Osteoblast (primary cell): ENCODE measurements around the gene CD28. TPM values are rescaled to one million over a fixed set of nuclear protein-coding genes. Genes with fewer than 3 reads are reported as not detected.

Experiments used
- DNase-seq: peaks from one replicate; pipeline ENCODE4 v3.0.0; 2011; ENCODE audit warnings: low spot score, mixed read lengths; ENCODE audit not compliant: insufficient read length; ENCODE audit errors: missing footprints
- H2AFZ ChIP-seq: 2 replicates; pipeline ENCODE4 v1.6.0; 2011; ENCODE audit warnings: mild to moderate bottlenecking, low read length
- H3K27ac ChIP-seq: 2 replicates; pipeline ENCODE4 v1.5.1; 2011; ENCODE audit warnings: mild to moderate bottlenecking, low read depth, low read length, moderate library complexity
- H3K27me3 ChIP-seq: 2 replicates; pipeline ENCODE4 v1.6.0; 2012; ENCODE audit warnings: mild to moderate bottlenecking, control low read depth, inconsistent platforms, low read length, moderate library complexity; ENCODE audit not compliant: insufficient read depth
- H3K36me3 ChIP-seq: 2 replicates; pipeline ENCODE4 v1.5.1; 2011; ENCODE audit warnings: mild to moderate bottlenecking, low read length, control low read depth, moderate library complexity; ENCODE audit not compliant: insufficient read depth
- H3K4me1 ChIP-seq: 2 replicates; pipeline ENCODE4 v1.5.1; 2011; ENCODE audit warnings: mild to moderate bottlenecking, low read length, control low read depth, moderate library complexity; ENCODE audit not compliant: insufficient read depth
- H3K4me2 ChIP-seq: 2 replicates; pipeline ENCODE4 v1.6.0; 2011; ENCODE audit warnings: mild to moderate bottlenecking, low read length; ENCODE audit not compliant: insufficient read depth
- H3K4me3 ChIP-seq: fragments of 200-600 bp; sonication (generic); 3 replicates; pipeline ENCODE4 v1.5.1; 2012; ENCODE audit warnings: mild to moderate bottlenecking, low read length, inconsistent platforms; ENCODE audit not compliant: insufficient read depth
- H3K79me2 ChIP-seq: 2 replicates; pipeline ENCODE4 v1.6.0; 2012; ENCODE audit warnings: mild to moderate bottlenecking, low read length, control low read depth, inconsistent platforms; ENCODE audit not compliant: insufficient read depth
- H3K9me3 ChIP-seq: 2 replicates; pipeline ENCODE4 v1.5.1; 2011; ENCODE audit warnings: low read depth, low read length, control low read depth
- H4K20me1 ChIP-seq: 2 replicates; pipeline ENCODE4 v1.6.0; 2012; ENCODE audit warnings: mild to moderate bottlenecking, low read length, control low read depth; ENCODE audit not compliant: insufficient read depth
- CTCF ChIP-seq: IDR thresholded peaks from 2 replicates; pipeline ENCODE4 v1.5.1; 2011; ENCODE audit warnings: mild to moderate bottlenecking, low read depth, low read length, moderate library complexity; ENCODE audit errors: extremely low read depth
- total RNA-seq: library from RNA; depleted of rRNA; stranded (reverse); fragments of >200 nt; gene quantifications from 2 replicates; pipeline ENCODE4 v1.2.3, GENCODE V29; 2012

Gene CD28
- total RNA-seq, 1 donor: not detected

- H2AFZ ChIP-seq: peak overlapping the region; percentile 19
- DNase-seq: no peak
- H3K4me2 ChIP-seq: no peak overlapping the region
- H3K27ac ChIP-seq: no peak overlapping the region
- peaks cover 29% of the 10 kb centered on the region for H3K4me1 ChIP-seq
- TF ChIP-seq CTCF: no peak
- no peaks in the 10 kb centered on the region for H4K20me1 ChIP-seq
- H3K4me3 ChIP-seq: no peak overlapping the region
- H3K79me2 ChIP-seq: no peaks in the 10 kb centered on the region
- H3K27me3 ChIP-seq: no peaks in the 10 kb centered on the region
- H3K36me3 ChIP-seq: no peaks in the 10 kb centered on the region
- H3K9me3 ChIP-seq: no peaks in the 10 kb centered on the region
These were observed 54.7 kb downstream of the CD28 start for GRCh38 chr2:203761121-203761520.

- no peak overlapping the region for H3K4me2 ChIP-seq
- H3K36me3 ChIP-seq: no peaks in the 10 kb centered on the region
- H4K20me1 ChIP-seq: no peaks in the 10 kb centered on the region
- H3K27me3 ChIP-seq: no peaks in the 10 kb centered on the region
- peaks cover 34% of the 10 kb centered on the region for H3K4me1 ChIP-seq
- H3K9me3 ChIP-seq: no peaks in the 10 kb centered on the region
- DNase-seq: no peak
- no peak overlapping the region for H2AFZ ChIP-seq
- no peak overlapping the region for H3K27ac ChIP-seq
- H3K79me2 ChIP-seq: no peaks in the 10 kb centered on the region
- no peak for TF ChIP-seq CTCF
- H3K4me3 ChIP-seq: no peak overlapping the region
These were observed 57.0 kb downstream of the CD28 start for GRCh38 chr2:203763241-203763937.

- Histone ChIP-seq H2AFZ (no peak overlapping the region), H4K20me1 (no peaks in the 10 kb centered on the region), H3K4me3 (no peak overlapping the region), H3K4me1 (peaks cover 28% of the 10 kb centered on the region), H3K79me2 (no peaks in the 10 kb centered on the region), H3K4me2 (no peak overlapping the region), H3K9me3 (no peaks in the 10 kb centered on the region), H3K27me3 (no peaks in the 10 kb centered on the region), H3K36me3 (no peaks in the 10 kb centered on the region), H3K27ac (no peak overlapping the region)
- no peak for TF ChIP-seq CTCF
- DNase-seq: no peak
These were observed 57.7 kb downstream of the CD28 start for GRCh38 chr2:203763938-203764664.

GRCh38 chr2:203772456-203773165 lies 66.2 kb downstream of the CD28 start:
- peaks cover 14% of the 10 kb centered on the region for H3K4me1 ChIP-seq
- H2AFZ ChIP-seq: no peak overlapping the region
- H3K4me2 ChIP-seq: no peak overlapping the region
- no peaks in the 10 kb centered on the region for H3K9me3 ChIP-seq
- no peaks in the 10 kb centered on the region for H3K36me3 ChIP-seq
- no peak overlapping the region for H3K4me3 ChIP-seq
- H3K27ac ChIP-seq: no peak overlapping the region
- no peak for DNase-seq
- TF ChIP-seq CTCF: no peak
- H4K20me1 ChIP-seq: no peaks in the 10 kb centered on the region
- no peaks in the 10 kb centered on the region for H3K27me3 ChIP-seq
- no peaks in the 10 kb centered on the region for H3K79me2 ChIP-seq
